Measurements from ENCODE around the gene SOS2. TPM values are rescaled to one million over a fixed set of nuclear protein-coding genes. Genes with fewer than 3 reads are reported as not detected.
A peak's percentile ranks its signal among the peaks of the same experiment; 100 is the strongest.

The SOS2 gene
- total RNA-seq, 2 donors from 2014 or later: 20.5 to 26.4 TPM

DNA sequence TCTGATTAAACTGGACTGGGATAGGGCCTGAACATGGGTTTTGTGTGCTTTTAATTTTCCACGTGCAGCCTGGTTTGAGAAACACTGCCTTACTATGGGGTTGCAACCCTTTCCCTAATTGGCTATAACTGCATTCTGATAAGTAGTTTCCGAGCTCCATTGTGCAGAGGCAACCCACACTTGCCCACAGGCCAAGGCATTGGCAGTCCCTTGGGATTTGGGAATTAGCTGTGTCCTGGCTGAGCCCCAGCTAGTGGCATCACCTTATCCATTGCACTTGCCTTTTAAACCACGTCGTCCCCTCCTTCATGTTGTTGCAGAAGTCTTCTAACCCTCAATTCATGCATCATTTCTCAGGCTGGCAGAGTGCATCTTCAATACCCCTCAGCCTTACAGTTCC lies 125.2 kb downstream of the SOS2 start:
- no peaks in the 10 kb centered on the region for H3K9me3 ChIP-seq
- peaks cover 23% of the 10 kb centered on the region for H3K4me1 ChIP-seq
- 63 to 76% methylated on average over 4 of the region's 4 CpGs for WGBS, 2 donors
- no peak overlapping the region for H3K4me3 ChIP-seq
- intact Hi-C loops (cut with DNase I): loop anchor here (5.0 kb wide), 1 partner anchor 249 kb away; no protein-coding TSS in a partner anchor
- no peak for TF ChIP-seq CTCF (IDR thresholded peaks at IDR 0.05)
- TF ChIP-seq POLR2A (IDR thresholded peaks at IDR 0.05): no peak
- H3K27ac ChIP-seq: no peak overlapping the region
- DNase-seq: no peak
- no peak for ATAC-seq
- no peaks in the 10 kb centered on the region for H3K27me3 ChIP-seq
- H3K36me3 ChIP-seq (replicated peaks in 1 of 2; ENCODE audit: insufficient read depth in 1 of 2, low read depth in 2 of 2): peaks cover 0 to 10% of the 10 kb centered on the region in 2 donors

- no peaks in the 10 kb centered on the region for H3K27me3 ChIP-seq
- no peak overlapping the region for H3K4me3 ChIP-seq
- TF ChIP-seq POLR2A (IDR thresholded peaks at IDR 0.05) (no peak), CTCF (IDR thresholded peaks at IDR 0.05) (no peak)
- intact Hi-C loops (cut with DNase I): no loop called here
- WGBS, 2 donors: 82 to 85% methylated on average over 6 of the region's 6 CpGs
- H3K4me1 ChIP-seq: peaks cover 29% of the 10 kb centered on the region
- H3K9me3 ChIP-seq: no peaks in the 10 kb centered on the region
- H3K27ac ChIP-seq: no peak overlapping the region
- ATAC-seq (no peak), DNase-seq (no peak)
- no peaks in the 10 kb centered on the region for H3K36me3 ChIP-seq (replicated peaks in 1 of 2; ENCODE audit: insufficient read depth in 1 of 2, low read depth in 2 of 2)
Observed at GRCh38 chr14:50103558-50103957, 127.8 kb downstream of the SOS2 start.

- peaks cover 18% of the 10 kb centered on the region for H3K4me1 ChIP-seq
- H3K4me3 ChIP-seq: no peak overlapping the region
- intact Hi-C loops (cut with DNase I): no loop called here
- WGBS, 2 donors: 57 to 74% methylated on average over 7 of the region's 7 CpGs
- no peak for DNase-seq
- no peaks in the 10 kb centered on the region for H3K36me3 ChIP-seq (replicated peaks in 1 of 2; ENCODE audit: insufficient read depth in 1 of 2, low read depth in 2 of 2)
- no peak for TF ChIP-seq CTCF (IDR thresholded peaks at IDR 0.05)
- no peak for TF ChIP-seq POLR2A (IDR thresholded peaks at IDR 0.05)
- no peaks in the 10 kb centered on the region for H3K9me3 ChIP-seq
- peak overlapping the region in 1 of 4 donors; percentile 29 for H3K27ac ChIP-seq
- peak; percentile 59 for ATAC-seq
- H3K27me3 ChIP-seq: no peaks in the 10 kb centered on the region
Observed at GRCh38 chr14:50101417-50101816, 130.0 kb downstream of the SOS2 start.

- Histone ChIP-seq H3K27me3 (no peaks in the 10 kb centered on the region), H3K9me3 (no peaks in the 10 kb centered on the region), H3K4me1 (peaks cover 18% of the 10 kb centered on the region), H3K4me3 (no peak overlapping the region), H3K27ac (no peak overlapping the region), H3K36me3 (replicated peaks in 1 of 2; ENCODE audit: insufficient read depth in 1 of 2, low read depth in 2 of 2) (no peaks in the 10 kb centered on the region)
- DNase-seq: no peak
- no peak for ATAC-seq
- intact Hi-C loops (cut with DNase I): no loop called here
- TF ChIP-seq CTCF (IDR thresholded peaks at IDR 0.05) (no peak), POLR2A (IDR thresholded peaks at IDR 0.05) (no peak)
- 70% methylated on average over 2 of the region's 2 CpGs for WGBS, 2 donors
Observed at GRCh38 chr14:50100805-50101204, 130.6 kb downstream of the SOS2 start.

DNA sequence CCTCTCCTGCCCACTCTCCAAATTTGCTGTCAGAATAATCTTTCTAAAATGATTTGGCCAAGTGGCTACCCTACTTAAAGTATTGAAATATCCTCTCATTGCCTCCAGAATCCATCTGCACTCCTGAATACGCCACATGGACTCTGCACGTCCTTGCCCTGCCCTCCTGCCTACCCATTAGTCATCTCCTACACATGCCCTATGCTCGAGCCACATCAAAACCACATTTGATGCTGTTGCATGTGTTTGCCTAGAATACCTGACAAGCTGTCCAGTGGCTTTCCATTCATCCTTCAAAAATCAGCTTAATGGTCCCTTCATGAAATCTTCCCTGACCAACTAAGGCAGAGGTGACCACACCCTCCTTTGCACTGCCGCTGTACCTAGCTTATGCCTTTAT lies 132.0 kb downstream of the SOS2 start:
- TF ChIP-seq CTCF (IDR thresholded peaks at IDR 0.05): no peak
- TF ChIP-seq POLR2A (IDR thresholded peaks at IDR 0.05): no peak
- Histone ChIP-seq H3K9me3 (no peaks in the 10 kb centered on the region), H3K27ac (no peak overlapping the region), H3K27me3 (no peaks in the 10 kb centered on the region), H3K4me3 (no peak overlapping the region), H3K36me3 (replicated peaks in 1 of 2; ENCODE audit: insufficient read depth in 1 of 2, low read depth in 2 of 2) (no peaks in the 10 kb centered on the region), H3K4me1 (peaks cover 18% of the 10 kb centered on the region)
- no peak for ATAC-seq
- DNase-seq: no peak
- 82 to 87% methylated on average over 4 of the region's 4 CpGs for WGBS, 2 donors
- intact Hi-C loops (cut with DNase I): no loop called here
